Panc1 (cell line): Measurements from ENCODE around the gene PSMB5. TPM values are rescaled to one million over a fixed set of nuclear protein-coding genes. Genes with fewer than 3 reads are reported as not detected.

ENCODE experiments used
- ATAC-seq: fragments of 200-7000 bp; cut with Tn5 transposase; 2 replicates; pipeline ENCODE4 v1.9.1; 2020; ENCODE audit warnings: mild to moderate bottlenecking, moderate library complexity
- BruUV-seq: library from RNA; stranded (reverse); fragments of 400-500 nt; replicated peaks from 2 replicates; lab custom pipeline; 2021; lab: Mats Ljungman, UMichigan
- CTCF ChIA-PET: fragments of 300-600 bp; sonication (Branson Sonifier 250); formaldehyde crosslinking; loops from one replicate; lab custom pipeline; 2022; ENCODE audit warnings: antibody characterized with exemption; lab: Charles Lee
- POLR2A ChIA-PET: fragments of 300-600 bp; sonication (Branson Sonifier 250); formaldehyde crosslinking; loops from one replicate; lab custom pipeline; 2022; ENCODE audit warnings: antibody characterized with exemption; lab: Charles Lee
- DNase-seq: peaks from one replicate; pipeline ENCODE4 v3.0.0-alpha.2; 2010; ENCODE audit warnings: low read depth, low spot score
- H3K27ac ChIP-seq: 2 replicates; pipeline ENCODE4 v1.5.1; 2011; ENCODE audit warnings: mild to moderate bottlenecking, low read length, inconsistent platforms
- H3K27me3 ChIP-seq: fragments of 200-500 bp; sonication (Bioruptor generic); 2 replicates; pipeline ENCODE4 v1.6.0; 2014; ENCODE audit warnings: low read length, inconsistent platforms; ENCODE audit not compliant: control insufficient read depth, insufficient read depth
- H3K36me3 ChIP-seq: fragments of 200-500 bp; sonication (Bioruptor generic); 2 replicates; pipeline ENCODE4 v1.5.1; 2014; ENCODE audit warnings: inconsistent platforms, mild to moderate bottlenecking, low read length, moderate library complexity; ENCODE audit not compliant: control insufficient read depth, insufficient read depth
- H3K4me1 ChIP-seq: 2 replicates; pipeline ENCODE4 v1.5.1; 2011; ENCODE audit warnings: inconsistent platforms, mild to moderate bottlenecking, low read length, moderate library complexity; ENCODE audit not compliant: control insufficient read depth, insufficient read depth
- H3K4me3 ChIP-seq, 2 experiments: 2 replicates each; pipeline ENCODE4 v1.5.1; 2011 to 2012; ENCODE audit warnings: low read depth in 2 of 2, low read length in 2 of 2, mild to moderate bottlenecking in 2 of 2, inconsistent platforms in 1 of 2, moderate library complexity in 1 of 2
- H3K9me3 ChIP-seq: fragments of 200-500 bp; sonication (Bioruptor generic); 2 replicates; pipeline ENCODE4 v1.5.1; 2014; ENCODE audit warnings: low read depth, mild to moderate bottlenecking, inconsistent platforms, low read length, moderate library complexity; ENCODE audit not compliant: control insufficient read depth, insufficient read depth
- CTCF ChIP-seq: fragments of 450-650 bp; IDR thresholded peaks from 2 replicates; pipeline ENCODE4 v1.5.1; 2017; ENCODE audit warnings: mild to moderate bottlenecking
- POLR2AphosphoS5 ChIP-seq: IDR thresholded peaks from 2 replicates; pipeline ENCODE4 v1.6.1; 2012; ENCODE audit warnings: mild to moderate bottlenecking, low read depth, low read length, moderate library complexity
- REST ChIP-seq, 2 experiments: IDR thresholded peaks; 2 replicates each; pipeline ENCODE4 v1.6.1; 2011 to 2012; ENCODE audit warnings: low read depth in 2 of 2, control low read depth in 1 of 2, low read length in 1 of 2, mild to moderate bottlenecking in 1 of 2, moderate library complexity in 1 of 2; ENCODE audit not compliant: insufficient read depth in 1 of 2
- SIN3A ChIP-seq: IDR thresholded peaks from 2 replicates; pipeline ENCODE4 v1.6.1; 2012; ENCODE audit warnings: low read depth, mild to moderate bottlenecking, low read length, moderate library complexity, borderline replicate concordance; ENCODE audit not compliant: insufficient read depth
- TCF7L2 ChIP-seq: IDR thresholded peaks from 2 replicates; pipeline ENCODE4 v1.6.1; 2011; ENCODE audit warnings: mild to moderate bottlenecking, low read depth, low read length, inconsistent platforms
- in situ Hi-C: cut with HindIII; loops from 2 replicates; pipeline ENCODE4 v1.10.0; 2016; ENCODE audit warnings: low sequenced_read_pairs, low pct_unique_long_range_greater_than_20kb
- intact Hi-C: fragments of 100-400 bp; cut with micrococcal nuclease; formaldehyde crosslinking; loops from one replicate; pipeline ENCODE4 v1.10.0; 2022; ENCODE audit not compliant: unreplicated experiment
- total RNA-seq: library from RNA; stranded (reverse); gene quantifications from one replicate; pipeline ENCODE4 v1.2.1, GENCODE V29; 2021; ENCODE audit not compliant: unreplicated experiment

Gene PSMB5
- total RNA-seq, 1 experiment from 2014 or later, result 149 TPM

- no peak overlapping the region for H3K4me3 ChIP-seq
- in situ Hi-C loops (no loop called here), intact Hi-C loops (no loop called here)
- no peaks in the 10 kb centered on the region for H3K9me3 ChIP-seq
- no peaks in the 10 kb centered on the region for H3K27me3 ChIP-seq
- BruUV-seq, result no TSS peak
- ChIA-PET CTCF (interaction anchor here (0.5 to 0.6 kb wide), 2 partner anchors 45 to 57 kb away, joined by 6 to 7 read pairs; no protein-coding TSS in a partner anchor), POLR2A (no interaction called here)
- H3K4me1 ChIP-seq, result peaks cover 4% of the 10 kb centered on the region
- no peak for DNase-seq
- H3K27ac ChIP-seq, result no peak overlapping the region
- no peak for ATAC-seq
- TF ChIP-seq TCF7L2 (no peak), POLR2AphosphoS5 (no peak), REST (IDR thresholded peaks at IDR 0.05; ENCODE audit: insufficient read depth in 1 of 2, low read depth in 2 of 2, low read length in 1 of 2) (no peak), SIN3A (no peak), CTCF (no peak)
- H3K36me3 ChIP-seq, result no peaks in the 10 kb centered on the region
Observed at GRCh38 chr14:23000860-23001259, 33.8 kb downstream of the PSMB5 start.

- Histone ChIP-seq H3K27me3 (no peaks in the 10 kb centered on the region), H3K27ac (no peak overlapping the region), H3K9me3 (no peaks in the 10 kb centered on the region), H3K4me3 (no peak overlapping the region), H3K4me1 (peaks cover 5% of the 10 kb centered on the region; the same call in 1 of the 2 replicates), H3K36me3 (no peaks in the 10 kb centered on the region)
- ChIA-PET CTCF (interaction anchor here (0.6 kb wide), 1 partner anchor 49 kb away, joined by 3 read pairs; no protein-coding TSS in a partner anchor), POLR2A (no interaction called here)
- no TSS peak for BruUV-seq
- ATAC-seq (no peak), DNase-seq (no peak)
- TF ChIP-seq CTCF (no peak), REST (IDR thresholded peaks at IDR 0.05; ENCODE audit: insufficient read depth in 1 of 2, low read depth in 2 of 2, low read length in 1 of 2) (no peak), SIN3A (no peak), TCF7L2 (no peak), POLR2AphosphoS5 (no peak)
- intact Hi-C loops (no loop called here), in situ Hi-C loops (no loop called here)
Observed at GRCh38 chr14:22998329-22999012, 36.2 kb downstream of the PSMB5 start.
